Peyer's patch (tissue), 4 donors: ENCODE results near the gene PATJ.
"Not testable (repeated sequence)": the region's sequence is repeated elsewhere in the genome, so short reads cannot be mapped to it uniquely, and the experiment has no call there.

Source experiments
- POLR2A ChIP-seq, 2 donors: fragments of 450-650 bp; IDR thresholded peaks; one replicate each; pipeline ENCODE4 v1.5.1; 2017; ENCODE audit warnings: antibody characterized with exemption in 2 of 2, mild to moderate bottlenecking in 2 of 2, moderate library complexity in 2 of 2
- TF ChIP-seq, protein P1 (sequence below), 6 experiments: fragments of 450-650 bp in 4 of 6; fragments of 200-600 bp in 2 of 6; sonication (generic) in 1 of 6; IDR thresholded peaks; one replicate each; pipeline ENCODE4 v1.5.1; 2017 to 2019; ENCODE audit warnings: antibody characterized with exemption in 6 of 6, mild to moderate bottlenecking in 3 of 6, moderate library complexity in 1 of 6

DNA sequence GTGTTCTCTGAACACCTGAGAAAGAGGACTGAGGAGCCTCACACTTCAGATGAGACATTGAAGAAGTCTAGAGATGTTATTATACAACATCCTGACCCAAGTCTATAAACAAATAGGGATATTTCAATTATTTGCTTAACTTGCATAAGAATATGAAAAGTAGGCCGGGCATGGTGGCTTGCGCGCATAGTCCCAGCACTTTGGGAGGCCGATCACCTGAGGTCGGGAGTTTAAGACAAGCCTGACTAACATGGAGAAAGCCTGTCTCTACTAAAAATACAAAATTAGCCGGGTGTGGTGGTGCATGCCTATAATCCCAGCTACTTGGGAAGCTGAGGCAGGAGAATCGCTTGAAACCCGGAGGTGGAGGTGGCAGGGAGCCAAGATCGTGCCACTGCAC is 478.2 kb downstream of the PATJ start:
- TF ChIP-seq, protein P1, sequence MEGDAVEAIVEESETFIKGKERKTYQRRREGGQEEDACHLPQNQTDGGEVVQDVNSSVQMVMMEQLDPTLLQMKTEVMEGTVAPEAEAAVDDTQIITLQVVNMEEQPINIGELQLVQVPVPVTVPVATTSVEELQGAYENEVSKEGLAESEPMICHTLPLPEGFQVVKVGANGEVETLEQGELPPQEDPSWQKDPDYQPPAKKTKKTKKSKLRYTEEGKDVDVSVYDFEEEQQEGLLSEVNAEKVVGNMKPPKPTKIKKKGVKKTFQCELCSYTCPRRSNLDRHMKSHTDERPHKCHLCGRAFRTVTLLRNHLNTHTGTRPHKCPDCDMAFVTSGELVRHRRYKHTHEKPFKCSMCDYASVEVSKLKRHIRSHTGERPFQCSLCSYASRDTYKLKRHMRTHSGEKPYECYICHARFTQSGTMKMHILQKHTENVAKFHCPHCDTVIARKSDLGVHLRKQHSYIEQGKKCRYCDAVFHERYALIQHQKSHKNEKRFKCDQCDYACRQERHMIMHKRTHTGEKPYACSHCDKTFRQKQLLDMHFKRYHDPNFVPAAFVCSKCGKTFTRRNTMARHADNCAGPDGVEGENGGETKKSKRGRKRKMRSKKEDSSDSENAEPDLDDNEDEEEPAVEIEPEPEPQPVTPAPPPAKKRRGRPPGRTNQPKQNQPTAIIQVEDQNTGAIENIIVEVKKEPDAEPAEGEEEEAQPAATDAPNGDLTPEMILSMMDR (IDR thresholded peaks at IDR 0.05), result not testable (repeated sequence)
- TF ChIP-seq POLR2A (IDR thresholded peaks at IDR 0.05), result not testable (repeated sequence)
